ENCODE data around the gene KLHDC3.

DNA sequence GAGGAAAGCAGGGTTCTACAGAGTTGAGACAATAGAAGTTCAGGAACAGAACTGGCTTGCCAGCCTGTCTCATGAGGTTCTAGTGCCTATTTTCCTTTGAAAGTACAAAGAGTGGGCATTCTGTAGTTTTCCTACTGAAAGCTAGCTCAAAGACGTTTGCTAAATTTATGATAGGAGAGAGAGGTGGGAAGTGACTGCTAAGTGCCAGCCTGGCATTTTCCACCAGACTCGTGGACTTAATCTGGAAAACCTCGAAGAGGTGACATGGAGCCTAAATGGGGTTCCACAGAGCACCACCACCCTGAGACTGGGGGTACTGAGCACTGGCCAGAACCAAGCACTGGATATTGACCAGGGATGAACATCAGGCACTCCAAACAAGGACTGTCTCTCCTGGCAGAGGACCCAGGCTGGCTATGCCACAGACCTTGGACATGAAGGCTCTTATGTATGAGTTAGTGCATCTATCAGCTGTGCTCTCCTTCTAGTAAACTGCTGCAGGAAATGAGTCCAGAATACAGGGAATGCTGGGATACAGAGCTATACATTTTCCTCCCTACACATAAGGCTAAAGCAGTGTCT is 42.2 kb upstream of the KLHDC3 start:
- TF ChIP-seq EP300 (IDR thresholded peaks at IDR 0.05) (no peak), POLR2AphosphoS5 (IDR thresholded peaks at IDR 0.05) (no peak)
- TF ChIP-seq, protein P1, sequence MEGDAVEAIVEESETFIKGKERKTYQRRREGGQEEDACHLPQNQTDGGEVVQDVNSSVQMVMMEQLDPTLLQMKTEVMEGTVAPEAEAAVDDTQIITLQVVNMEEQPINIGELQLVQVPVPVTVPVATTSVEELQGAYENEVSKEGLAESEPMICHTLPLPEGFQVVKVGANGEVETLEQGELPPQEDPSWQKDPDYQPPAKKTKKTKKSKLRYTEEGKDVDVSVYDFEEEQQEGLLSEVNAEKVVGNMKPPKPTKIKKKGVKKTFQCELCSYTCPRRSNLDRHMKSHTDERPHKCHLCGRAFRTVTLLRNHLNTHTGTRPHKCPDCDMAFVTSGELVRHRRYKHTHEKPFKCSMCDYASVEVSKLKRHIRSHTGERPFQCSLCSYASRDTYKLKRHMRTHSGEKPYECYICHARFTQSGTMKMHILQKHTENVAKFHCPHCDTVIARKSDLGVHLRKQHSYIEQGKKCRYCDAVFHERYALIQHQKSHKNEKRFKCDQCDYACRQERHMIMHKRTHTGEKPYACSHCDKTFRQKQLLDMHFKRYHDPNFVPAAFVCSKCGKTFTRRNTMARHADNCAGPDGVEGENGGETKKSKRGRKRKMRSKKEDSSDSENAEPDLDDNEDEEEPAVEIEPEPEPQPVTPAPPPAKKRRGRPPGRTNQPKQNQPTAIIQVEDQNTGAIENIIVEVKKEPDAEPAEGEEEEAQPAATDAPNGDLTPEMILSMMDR (IDR thresholded peaks at IDR 0.05) = no peak
